HepG2 (cell line): ENCODE measurements around the gene TCAP. TPM values are rescaled to one million over a fixed set of nuclear protein-coding genes. Genes with fewer than 3 reads are reported as not detected.

Experiments used
- BORCS8-MEF2B ChIP-seq: sonication (generic); formaldehyde crosslinking; IDR thresholded peaks from 2 replicates; pipeline ENCODE4 v1.8.0; 2022; ENCODE audit warnings: mild to moderate bottlenecking, missing genetic modification reagents
- DBP ChIP-seq: sonication (generic); formaldehyde crosslinking; IDR thresholded peaks from 2 replicates; pipeline ENCODE4 v1.4.0; 2020; ENCODE audit warnings: missing genetic modification reagents; ENCODE audit errors: not compliant biosample characterization
- EP300 ChIP-seq, 3 experiments: sonication (generic) in 1 of 3; formaldehyde crosslinking in 1 of 3; IDR thresholded peaks; 2 replicates each; pipeline versions ENCODE4 v1.5.1 to v1.6.1; 2011 to 2020; ENCODE audit warnings: low read depth in 2 of 3, low read length in 2 of 3, borderline replicate concordance in 1 of 3, improper control_type of control experiment in 1 of 3, mild to moderate bottlenecking in 1 of 3, missing genetic modification reagents in 1 of 3, moderate library complexity in 1 of 3
- FOXA3 ChIP-seq: IDR thresholded peaks from 2 replicates; pipeline ENCODE4 v1.6.1; 2016; ENCODE audit warnings: missing genetic modification reagents, missing compliant biosample characterization
- GTF3A ChIP-seq: sonication (generic); formaldehyde crosslinking; conservative IDR thresholded peaks from 2 replicates; pipeline ENCODE4 v1.4.0; 2020; ENCODE audit warnings: mild to moderate bottlenecking, missing genetic modification reagents
- HMG20A ChIP-seq: IDR thresholded peaks from 2 replicates; pipeline ENCODE4 v1.6.1; 2016; ENCODE audit warnings: borderline replicate concordance
- HNF4A ChIP-seq: sonication (generic); formaldehyde crosslinking; IDR thresholded peaks from 2 replicates; pipeline ENCODE4 v1.4.0; 2020; ENCODE audit warnings: missing genetic modification reagents
- IKZF1 ChIP-seq: fragments of 450-650 bp; IDR thresholded peaks from 2 replicates; pipeline ENCODE4 v1.7.1; 2016
- KLF16 ChIP-seq, 2 experiments: sonication (generic) in 1 of 2; formaldehyde crosslinking in 1 of 2; IDR thresholded peaks; 2 replicates each; pipeline versions ENCODE4 v1.6.1 to v1.8.0; 2016 to 2023; ENCODE audit warnings: missing genetic modification reagents in 2 of 2, missing compliant biosample characterization in 1 of 2
- MYC ChIP-seq: sonication (generic); formaldehyde crosslinking; IDR thresholded peaks from 2 replicates; pipeline ENCODE4 v1.9.0; 2021; ENCODE audit warnings: missing genetic modification reagents, borderline replicate concordance
- NCOA1 ChIP-seq: sonication (generic); formaldehyde crosslinking; IDR thresholded peaks from 2 replicates; pipeline ENCODE4 v1.9.0; 2021; ENCODE audit warnings: missing genetic modification reagents
- NFKB2 ChIP-seq: sonication (generic); formaldehyde crosslinking; IDR thresholded peaks from 2 replicates; pipeline ENCODE4 v1.4.0; 2020; ENCODE audit warnings: missing genetic modification reagents, borderline replicate concordance
- PHF20 ChIP-seq: sonication (generic); formaldehyde crosslinking; IDR thresholded peaks from 2 replicates; pipeline ENCODE4 v1.5.0; 2020; ENCODE audit warnings: mild to moderate bottlenecking, missing genetic modification reagents
- SMYD3 ChIP-seq: sonication (generic); formaldehyde crosslinking; IDR thresholded peaks from 2 replicates; pipeline ENCODE4 v1.8.1; 2023; ENCODE audit warnings: mild to moderate bottlenecking, missing genetic modification reagents
- TSC22D2 ChIP-seq: sonication (generic); formaldehyde crosslinking; IDR thresholded peaks from 2 replicates; pipeline ENCODE4 v1.5.1; 2020; ENCODE audit warnings: missing genetic modification reagents, mild to moderate bottlenecking, borderline replicate concordance
- WIZ ChIP-seq: sonication (generic); formaldehyde crosslinking; IDR thresholded peaks from 2 replicates; pipeline ENCODE4 v1.5.1; 2020; ENCODE audit warnings: mild to moderate bottlenecking, missing genetic modification reagents
- ZBTB42 ChIP-seq: sonication (generic); formaldehyde crosslinking; IDR thresholded peaks from 2 replicates; pipeline ENCODE4 v1.5.0; 2020; ENCODE audit warnings: mild to moderate bottlenecking, missing genetic modification reagents
- ZNF138 ChIP-seq: sonication (generic); formaldehyde crosslinking; IDR thresholded peaks from 2 replicates; pipeline ENCODE4 v1.5.0; 2020; ENCODE audit warnings: mild to moderate bottlenecking, low read depth, missing genetic modification reagents
- ZNF224 ChIP-seq: sonication (generic); formaldehyde crosslinking; IDR thresholded peaks from 2 replicates; pipeline ENCODE4 v1.5.0; 2020; ENCODE audit warnings: mild to moderate bottlenecking, missing genetic modification reagents
- ZNF256 ChIP-seq: sonication (generic); formaldehyde crosslinking; conservative IDR thresholded peaks from 2 replicates; pipeline ENCODE4 v1.4.0; 2020; ENCODE audit warnings: missing genetic modification reagents
- ZNF484 ChIP-seq: sonication (generic); formaldehyde crosslinking; IDR thresholded peaks from 2 replicates; pipeline ENCODE4 v1.5.1; 2020; ENCODE audit warnings: mild to moderate bottlenecking, low read depth, missing genetic modification reagents, borderline replicate concordance
- ZNF607 ChIP-seq: sonication (generic); formaldehyde crosslinking; IDR thresholded peaks from 2 replicates; pipeline ENCODE4 v1.5.1; 2020; ENCODE audit warnings: missing genetic modification reagents, mild to moderate bottlenecking, borderline replicate concordance
- ZNF678 ChIP-seq: sonication (generic); formaldehyde crosslinking; IDR thresholded peaks from 2 replicates; pipeline ENCODE4 v1.4.0; 2020; ENCODE audit warnings: mild to moderate bottlenecking, missing genetic modification reagents
- ZNF772 ChIP-seq: sonication (generic); formaldehyde crosslinking; IDR thresholded peaks from 2 replicates; pipeline ENCODE4 v1.5.0; 2020; ENCODE audit warnings: mild to moderate bottlenecking, missing genetic modification reagents
- ZNF891 ChIP-seq: sonication (generic); formaldehyde crosslinking; IDR thresholded peaks from 2 replicates; pipeline ENCODE4 v1.5.0; 2020; ENCODE audit warnings: mild to moderate bottlenecking, missing genetic modification reagents
- ZSCAN25 ChIP-seq: sonication (generic); formaldehyde crosslinking; IDR thresholded peaks from 2 replicates; pipeline ENCODE4 v1.8.0; 2022; ENCODE audit warnings: mild to moderate bottlenecking, missing genetic modification reagents
- polyA plus RNA-seq, 8 experiments: library from polyadenylated mRNA; depleted of rRNA in 3 of 8; stranded (reverse) in 7 of 8; unstranded in 1 of 8; fragments of >200 nt; fragmentation: Illumina TruSeq in 4 of 8; extraction: Trizol in 4 of 8; gene quantifications; 2 replicates each; pipeline versions ENCODE4 v1.2.1 to v1.2.3, GENCODE V29; 2011 to 2016; ENCODE audit warnings: low read depth in 4 of 8, missing spikeins in 1 of 8, mixed read lengths in 1 of 8; ENCODE audit not compliant: insufficient read depth in 1 of 8
- total RNA-seq, 5 experiments: library from RNA; depleted of rRNA; stranded (reverse); fragments of >200 nt; fragmentation: Illumina TruSeq; extraction: Trizol; gene quantifications; 2 replicates each; pipeline ENCODE4 v1.2.3, GENCODE V29; 2016; ENCODE audit warnings: low read depth in 1 of 5
- TF ChIP-seq, protein P1 (sequence below): sonication (generic); formaldehyde crosslinking; IDR thresholded peaks from 2 replicates; pipeline ENCODE4 v1.4.0; 2020; ENCODE audit warnings: missing genetic modification reagents
- TF ChIP-seq, protein P2 (sequence below): sonication (generic); formaldehyde crosslinking; IDR thresholded peaks from 2 replicates; pipeline ENCODE4 v1.9.0; 2021; ENCODE audit warnings: missing genetic modification reagents, mild to moderate bottlenecking, borderline replicate concordance
- TF ChIP-seq, protein P3 (sequence below): sonication (generic); formaldehyde crosslinking; IDR thresholded peaks from 2 replicates; pipeline ENCODE4 v1.8.1; 2023; ENCODE audit warnings: mild to moderate bottlenecking, inconsistent platforms, moderate library complexity, missing genetic modification reagents, borderline replicate concordance

TCAP gene
- total and polyA plus RNA-seq, 2 of the 13 experiments (the other 11 are each of a cell fraction or from before 2014, with no cell fraction given), result 0.24 to 0.65 TPM

- TF ChIP-seq, protein P1, sequence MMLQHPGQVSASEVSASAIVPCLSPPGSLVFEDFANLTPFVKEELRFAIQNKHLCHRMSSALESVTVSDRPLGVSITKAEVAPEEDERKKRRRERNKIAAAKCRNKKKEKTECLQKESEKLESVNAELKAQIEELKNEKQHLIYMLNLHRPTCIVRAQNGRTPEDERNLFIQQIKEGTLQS, result no peak
- TF ChIP-seq FOXA3 (no peak), SMYD3 (CRISPR knock-in tag) (no peak), TSC22D2 (CRISPR knock-in tag) (no peak), MYC (CRISPR knock-in tag) (no peak), HNF4A (no peak), ZSCAN25 (CRISPR knock-in tag) (no peak), ZNF772 (CRISPR knock-in tag) (0 out of 2 replicates have a peak, but pooled peaks have one; percentile 44), IKZF1 (no peak), BORCS8-MEF2B (no peak), NCOA1 (no peak), HMG20A (no peak), NFKB2 (CRISPR knock-in tag) (no peak), GTF3A (no peak), EP300 (IDR thresholded peaks at IDR 0.05; ENCODE audit: low read depth in 2 of 2, low read length in 2 of 2) (no peak), EP300 (CRISPR knock-in tag; IDR thresholded peaks at IDR 0.05; ENCODE audit: borderline replicate concordance) (no peak), ZNF138 (0 out of 2 replicates have a peak, but pooled peaks have one; percentile 52), ZNF484 (CRISPR knock-in tag) (no peak), ZNF224 (CRISPR knock-in tag) (no peak), ZNF256 (CRISPR knock-in tag) (no peak), ZNF607 (CRISPR knock-in tag) (no peak), KLF16 (CRISPR knock-in tag; IDR thresholded peaks at IDR 0.05) (no peak), WIZ (CRISPR knock-in tag) (no peak), ZNF678 (no peak), DBP (CRISPR knock-in tag) (no peak), ZBTB42 (CRISPR knock-in tag) (no peak), ZNF891 (no peak), PHF20 (CRISPR knock-in tag) (no peak)
- TF ChIP-seq, protein P2, sequence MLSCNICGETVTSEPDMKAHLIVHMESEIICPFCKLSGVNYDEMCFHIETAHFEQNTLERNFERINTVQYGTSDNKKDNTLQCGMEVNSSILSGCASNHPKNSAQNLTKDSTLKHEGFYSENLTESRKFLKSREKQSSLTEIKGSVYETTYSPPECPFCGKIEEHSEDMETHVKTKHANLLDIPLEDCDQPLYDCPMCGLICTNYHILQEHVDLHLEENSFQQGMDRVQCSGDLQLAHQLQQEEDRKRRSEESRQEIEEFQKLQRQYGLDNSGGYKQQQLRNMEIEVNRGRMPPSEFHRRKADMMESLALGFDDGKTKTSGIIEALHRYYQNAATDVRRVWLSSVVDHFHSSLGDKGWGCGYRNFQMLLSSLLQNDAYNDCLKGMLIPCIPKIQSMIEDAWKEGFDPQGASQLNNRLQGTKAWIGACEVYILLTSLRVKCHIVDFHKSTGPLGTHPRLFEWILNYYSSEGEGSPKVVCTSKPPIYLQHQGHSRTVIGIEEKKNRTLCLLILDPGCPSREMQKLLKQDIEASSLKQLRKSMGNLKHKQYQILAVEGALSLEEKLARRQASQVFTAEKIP (CRISPR knock-in tag), result no peak
- TF ChIP-seq, protein P3, sequence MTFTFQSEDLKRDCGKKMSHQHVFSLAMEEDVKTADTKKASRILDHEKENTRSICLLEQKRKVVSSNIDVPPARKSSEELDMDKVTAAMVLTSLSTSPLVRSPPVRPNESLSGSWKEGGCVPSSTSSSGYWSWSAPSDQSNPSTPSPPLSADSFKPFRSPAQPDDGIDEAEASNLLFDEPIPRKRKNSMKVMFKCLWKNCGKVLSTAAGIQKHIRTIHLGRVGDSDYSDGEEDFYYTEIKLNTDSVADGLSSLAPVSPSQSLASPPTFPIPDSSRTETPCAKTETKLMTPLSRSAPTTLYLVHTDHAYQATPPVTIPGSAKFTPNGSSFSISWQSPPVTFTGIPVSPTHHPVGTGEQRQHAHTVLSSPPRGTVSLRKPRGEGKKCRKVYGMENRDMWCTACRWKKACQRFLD (CRISPR knock-in tag), result no peak
Observed at GRCh38 chr17:39634384-39634871, 30.7 kb upstream of the TCAP start (continued).
